ENCODE results near the gene REL. TPM values are rescaled to one million over a fixed set of nuclear protein-coding genes. Genes with fewer than 3 reads are reported as not detected.

REL gene
- total and polyA plus RNA-seq, 5 donors from 2014 or later = 14.6 to 146 (median 15.7) TPM

DNA sequence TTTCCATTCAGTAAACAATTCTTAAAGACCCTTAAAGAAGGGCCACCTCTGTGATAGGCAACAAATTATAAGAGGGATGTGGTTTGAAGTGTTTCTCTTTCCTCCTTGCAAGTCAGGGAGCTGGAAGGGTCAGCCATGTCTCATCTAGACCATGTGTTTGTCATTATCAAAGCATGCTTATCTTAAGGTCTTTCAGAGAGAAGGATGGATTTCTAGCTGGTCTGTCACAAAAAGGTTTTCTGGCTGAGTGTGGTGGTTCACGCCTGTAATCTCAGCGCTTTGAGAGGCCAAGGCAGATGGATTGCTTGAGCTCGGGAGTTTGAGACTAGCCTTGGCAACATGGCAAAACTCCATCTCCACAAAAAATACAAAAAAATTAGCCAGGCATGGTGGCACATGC is 77.0 kb downstream of the REL start:
- Mint-ChIP-seq H3K9me3 (no peaks in the 10 kb centered on the region), H3K27me3 (no peaks in the 10 kb centered on the region), H3K4me1 (peaks cover 4 to 11% (median 7%) of the 10 kb centered on the region in 4 donors), H3K4me3 (no peak overlapping the region), H3K27ac (no peak overlapping the region), H3K36me3 (peaks cover 16% of the 10 kb centered on the region)
- H3K36me3 ChIP-seq (ENCODE audit: control insufficient read depth, insufficient read depth, low read length) = peaks cover 5% of the 10 kb centered on the region
- no peak for DNase-seq
- H3K4me1 ChIP-seq (ENCODE audit: control insufficient read depth, insufficient read depth, low read length, poor library complexity, severe bottlenecking) = no peaks in the 10 kb centered on the region
- no peaks in the 10 kb centered on the region for H3K9me3 ChIP-seq (ENCODE audit: control insufficient read depth in 2 of 2, low read length in 2 of 2)
- H3K27ac ChIP-seq (ENCODE audit: insufficient read depth, low read length, poor library complexity, severe bottlenecking) = no peak overlapping the region
- no peak for ATAC-seq (ENCODE audit: low read depth in 2 of 2)
- no peaks in the 10 kb centered on the region for H3K27me3 ChIP-seq (ENCODE audit: control insufficient read depth, insufficient read depth, low read length)
- H3K4me3 ChIP-seq (ENCODE audit: low read depth, low read length) = no peak overlapping the region

DNA sequence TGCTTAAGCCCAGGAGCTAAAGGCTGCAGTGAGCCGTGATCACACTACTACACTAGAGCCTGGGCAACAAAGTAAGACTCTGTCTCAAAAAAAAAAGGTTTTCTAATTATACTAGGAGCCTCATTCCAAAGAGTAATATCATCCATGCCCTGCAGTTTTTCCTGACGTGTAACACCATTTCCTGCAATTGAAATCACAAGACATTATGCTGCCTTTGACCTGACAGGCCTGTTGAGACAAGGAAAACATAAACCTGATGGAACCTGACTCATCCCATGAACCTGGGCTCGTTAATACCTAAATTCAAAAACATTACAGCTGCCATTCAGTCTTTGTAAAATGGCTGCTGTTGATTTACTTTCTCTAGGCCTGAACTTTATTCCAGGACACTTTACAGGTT is 77.4 kb downstream of the REL start:
- DNase-seq (no peak), ATAC-seq (ENCODE audit: low read depth in 2 of 2) (no peak)
- H3K36me3 Mint-ChIP-seq = peaks cover 11% of the 10 kb centered on the region
- peaks cover 1% of the 10 kb centered on the region for H3K4me1 ChIP-seq (ENCODE audit: control insufficient read depth, insufficient read depth, low read length, poor library complexity, severe bottlenecking)
- peaks cover 4 to 14% (median 10%) of the 10 kb centered on the region in 4 donors for H3K4me1 Mint-ChIP-seq
- no peaks in the 10 kb centered on the region for H3K9me3 ChIP-seq (ENCODE audit: control insufficient read depth in 2 of 2, low read length in 2 of 2)
- H3K27me3 Mint-ChIP-seq = no peaks in the 10 kb centered on the region
- peaks cover 4% of the 10 kb centered on the region for H3K36me3 ChIP-seq (ENCODE audit: control insufficient read depth, insufficient read depth, low read length)
- no peaks in the 10 kb centered on the region for H3K27me3 ChIP-seq (ENCODE audit: control insufficient read depth, insufficient read depth, low read length)
- H3K27ac Mint-ChIP-seq = no peak overlapping the region
- no peak overlapping the region for H3K4me3 Mint-ChIP-seq
- H3K9me3 Mint-ChIP-seq = no peaks in the 10 kb centered on the region
- no peak overlapping the region for H3K27ac ChIP-seq (ENCODE audit: insufficient read depth, low read length, poor library complexity, severe bottlenecking)
- H3K4me3 ChIP-seq (ENCODE audit: low read depth, low read length) = no peak overlapping the region

DNA sequence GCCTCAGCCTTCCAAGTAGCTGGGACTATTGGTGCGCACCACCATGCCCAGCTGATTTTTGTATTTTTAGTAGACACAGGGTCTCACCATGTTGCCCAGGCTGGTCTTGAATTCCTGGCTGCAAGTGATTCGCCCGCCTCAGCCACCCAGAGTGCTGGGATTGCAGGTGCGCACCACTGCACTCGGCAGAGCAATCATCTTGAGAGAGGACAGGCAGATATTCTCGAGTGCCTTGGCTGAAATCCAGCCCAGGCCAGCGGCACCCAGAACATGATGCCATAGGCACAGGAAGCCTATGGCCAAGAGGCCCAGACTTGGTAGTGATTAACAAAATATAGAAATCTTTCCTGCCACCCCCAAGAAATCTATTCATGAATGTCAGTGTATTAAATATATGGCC is 78.1 kb downstream of the REL start:
- DNase-seq (no peak), ATAC-seq (ENCODE audit: low read depth in 2 of 2) (no peak)
- no peaks in the 10 kb centered on the region for H3K27me3 Mint-ChIP-seq

DNA sequence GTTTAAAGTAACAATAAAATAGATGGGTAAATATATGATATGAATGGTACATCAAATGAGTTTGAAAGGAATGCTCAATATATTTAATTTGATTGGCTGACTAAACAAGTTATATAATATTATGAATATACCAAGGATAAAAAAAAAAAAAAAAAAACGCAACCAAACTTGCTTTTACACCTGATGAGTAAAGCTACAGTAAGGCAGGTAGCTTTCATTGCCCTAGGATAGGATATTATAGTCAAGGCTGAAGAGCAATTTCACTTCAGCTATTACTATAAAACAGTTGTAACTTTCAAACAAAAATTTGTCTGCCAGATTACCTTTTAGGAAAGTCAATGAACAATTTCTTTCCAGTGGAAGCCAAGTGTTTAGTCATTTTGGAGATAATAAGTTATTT is 79.3 kb downstream of the REL start:
- Mint-ChIP-seq H3K4me1 (peaks cover 21 to 29% (median 27%) of the 10 kb centered on the region in 4 donors), H3K27ac (no peak overlapping the region), H3K4me3 (no peak overlapping the region), H3K9me3 (no peaks in the 10 kb centered on the region), H3K36me3 (peaks cover 6% of the 10 kb centered on the region), H3K27me3 (no peaks in the 10 kb centered on the region)
- Histone ChIP-seq H3K9me3 (ENCODE audit: control insufficient read depth in 2 of 2, low read length in 2 of 2) (no peaks in the 10 kb centered on the region), H3K27me3 (ENCODE audit: control insufficient read depth, insufficient read depth, low read length) (no peaks in the 10 kb centered on the region), H3K4me3 (ENCODE audit: low read depth, low read length) (no peak overlapping the region), H3K27ac (ENCODE audit: insufficient read depth, low read length, poor library complexity, severe bottlenecking) (no peak overlapping the region), H3K36me3 (ENCODE audit: control insufficient read depth, insufficient read depth, low read length) (no peaks in the 10 kb centered on the region), H3K4me1 (ENCODE audit: control insufficient read depth, insufficient read depth, low read length, poor library complexity, severe bottlenecking) (peaks cover 20% of the 10 kb centered on the region)
- no peak for DNase-seq
- no peak for ATAC-seq (ENCODE audit: low read depth in 2 of 2)

More for the DNA sequence above, 78.1 kb downstream of the REL start:
- no peaks in the 10 kb centered on the region for H3K27me3 ChIP-seq (ENCODE audit: control insufficient read depth, insufficient read depth, low read length)
- Mint-ChIP-seq H3K36me3 (peaks cover 6% of the 10 kb centered on the region), H3K27ac (no peak overlapping the region), H3K4me1 (peaks cover 9 to 20% (median 17%) of the 10 kb centered on the region in 4 donors), H3K9me3 (no peaks in the 10 kb centered on the region), H3K4me3 (no peak overlapping the region)
- no peak overlapping the region for H3K4me3 ChIP-seq (ENCODE audit: low read depth, low read length)
- no peaks in the 10 kb centered on the region for H3K9me3 ChIP-seq (ENCODE audit: control insufficient read depth in 2 of 2, low read length in 2 of 2)
- no peaks in the 10 kb centered on the region for H3K36me3 ChIP-seq (ENCODE audit: control insufficient read depth, insufficient read depth, low read length)
- H3K27ac ChIP-seq (ENCODE audit: insufficient read depth, low read length, poor library complexity, severe bottlenecking) = no peak overlapping the region
- peaks cover 8% of the 10 kb centered on the region for H3K4me1 ChIP-seq (ENCODE audit: control insufficient read depth, insufficient read depth, low read length, poor library complexity, severe bottlenecking)

DNA sequence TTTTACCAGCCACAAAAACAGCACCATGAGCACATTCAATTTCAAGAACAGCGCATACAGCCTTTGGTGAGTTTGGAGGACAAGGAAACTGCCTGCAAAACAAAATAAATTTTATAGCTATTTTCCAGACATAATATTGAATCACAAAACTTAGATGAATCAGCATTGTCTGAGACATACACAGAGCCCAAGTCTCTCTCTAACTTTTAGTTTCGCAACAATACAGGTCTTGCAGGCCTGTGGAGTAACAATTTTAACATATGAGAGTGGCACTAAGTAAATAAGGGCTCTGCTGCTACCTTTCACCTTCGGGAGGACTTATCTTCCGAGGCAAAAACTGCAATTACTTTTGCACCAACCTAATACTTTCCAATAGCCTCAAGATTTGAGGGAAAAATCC is 80.1 kb downstream of the REL start:
- H3K27me3 Mint-ChIP-seq = no peaks in the 10 kb centered on the region

DNA sequence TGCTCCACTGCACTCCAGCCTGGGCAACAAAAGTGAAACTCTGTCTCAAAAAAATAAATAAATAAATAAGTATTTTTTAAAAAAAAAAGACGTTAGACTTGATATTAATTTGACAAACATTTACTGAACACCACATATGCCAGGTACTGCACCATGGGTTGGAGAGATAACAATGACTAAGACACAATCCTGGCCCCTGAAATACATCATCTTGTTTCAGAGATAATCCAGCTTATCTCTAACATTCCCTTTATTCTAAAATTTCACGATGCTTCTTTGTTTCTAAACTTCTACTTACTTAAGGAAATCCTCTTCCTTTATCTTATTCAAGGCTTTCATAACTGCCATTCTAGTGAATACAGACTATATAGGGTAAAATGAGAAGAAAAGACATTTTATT is 81.2 kb downstream of the REL start:
- no peaks in the 10 kb centered on the region for H3K27me3 ChIP-seq (ENCODE audit: control insufficient read depth, insufficient read depth, low read length)
- Mint-ChIP-seq H3K4me3 (no peak overlapping the region), H3K36me3 (peaks cover 2% of the 10 kb centered on the region), H3K27ac (no peak overlapping the region), H3K4me1 (peaks cover 28 to 45% (median 37%) of the 10 kb centered on the region in 4 donors), H3K9me3 (no peaks in the 10 kb centered on the region), H3K27me3 (no peaks in the 10 kb centered on the region)
- no peaks in the 10 kb centered on the region for H3K36me3 ChIP-seq (ENCODE audit: control insufficient read depth, insufficient read depth, low read length)
- ATAC-seq (ENCODE audit: low read depth in 2 of 2) (no peak), DNase-seq (no peak)
- H3K4me3 ChIP-seq (ENCODE audit: low read depth, low read length) = no peak overlapping the region
- H3K27ac ChIP-seq (ENCODE audit: insufficient read depth, low read length, poor library complexity, severe bottlenecking) = no peak overlapping the region
- peaks cover 35% of the 10 kb centered on the region for H3K4me1 ChIP-seq (ENCODE audit: control insufficient read depth, insufficient read depth, low read length, poor library complexity, severe bottlenecking)
- no peaks in the 10 kb centered on the region for H3K9me3 ChIP-seq (ENCODE audit: control insufficient read depth in 2 of 2, low read length in 2 of 2)

More for the DNA sequence above, 80.1 kb downstream of the REL start:
- Histone ChIP-seq H3K27ac (ENCODE audit: insufficient read depth, low read length, poor library complexity, severe bottlenecking) (no peak overlapping the region), H3K4me3 (ENCODE audit: low read depth, low read length) (no peak overlapping the region), H3K4me1 (ENCODE audit: control insufficient read depth, insufficient read depth, low read length, poor library complexity, severe bottlenecking) (peaks cover 28% of the 10 kb centered on the region), H3K36me3 (ENCODE audit: control insufficient read depth, insufficient read depth, low read length) (no peaks in the 10 kb centered on the region), H3K27me3 (ENCODE audit: control insufficient read depth, insufficient read depth, low read length) (no peaks in the 10 kb centered on the region), H3K9me3 (ENCODE audit: control insufficient read depth in 2 of 2, low read length in 2 of 2) (no peaks in the 10 kb centered on the region)
- Mint-ChIP-seq H3K4me1 (peaks cover 26 to 35% (median 31%) of the 10 kb centered on the region in 4 donors), H3K9me3 (no peaks in the 10 kb centered on the region), H3K4me3 (no peak overlapping the region), H3K36me3 (peaks cover 6% of the 10 kb centered on the region), H3K27ac (no peak overlapping the region)
- DNase-seq (no peak), ATAC-seq (ENCODE audit: low read depth in 2 of 2) (no peak)

DNA sequence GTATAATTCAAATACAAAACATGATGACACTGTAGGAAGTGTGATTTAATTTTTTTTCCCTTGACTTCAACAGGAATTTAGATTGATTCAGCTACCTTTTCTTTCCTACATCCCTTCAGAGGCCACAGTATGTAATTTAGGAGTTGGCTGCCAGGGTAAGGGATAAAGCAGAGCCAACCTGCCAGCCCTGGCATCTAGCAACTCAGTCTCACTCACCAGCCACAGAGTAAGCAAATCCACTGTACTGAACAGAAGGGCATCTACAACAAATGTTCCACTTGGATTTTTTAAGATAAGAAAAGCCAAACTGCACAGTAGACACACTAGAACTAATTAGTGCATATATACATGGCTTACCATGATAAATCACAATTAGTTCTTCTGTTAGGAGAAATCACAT is 81.8 kb downstream of the REL start:
- ATAC-seq (ENCODE audit: low read depth in 2 of 2) (no peak), DNase-seq (no peak)
- H3K4me1 ChIP-seq (ENCODE audit: control insufficient read depth, insufficient read depth, low read length, poor library complexity, severe bottlenecking) = peaks cover 35% of the 10 kb centered on the region
- H3K4me3 ChIP-seq (ENCODE audit: low read depth, low read length) = no peak overlapping the region
- Mint-ChIP-seq H3K27ac (peak overlapping the region in 2 of 3 donors; percentile 20 to 47), H3K4me3 (no peak overlapping the region), H3K9me3 (no peaks in the 10 kb centered on the region), H3K4me1 (peaks cover 27 to 52% (median 39%) of the 10 kb centered on the region in 4 donors), H3K36me3 (peaks cover 2% of the 10 kb centered on the region), H3K27me3 (no peaks in the 10 kb centered on the region)
- H3K9me3 ChIP-seq (ENCODE audit: control insufficient read depth in 2 of 2, low read length in 2 of 2) = no peaks in the 10 kb centered on the region
- H3K36me3 ChIP-seq (ENCODE audit: control insufficient read depth, insufficient read depth, low read length) = no peaks in the 10 kb centered on the region
- H3K27ac ChIP-seq (ENCODE audit: insufficient read depth, low read length, poor library complexity, severe bottlenecking) = no peak overlapping the region
- no peaks in the 10 kb centered on the region for H3K27me3 ChIP-seq (ENCODE audit: control insufficient read depth, insufficient read depth, low read length)

DNA sequence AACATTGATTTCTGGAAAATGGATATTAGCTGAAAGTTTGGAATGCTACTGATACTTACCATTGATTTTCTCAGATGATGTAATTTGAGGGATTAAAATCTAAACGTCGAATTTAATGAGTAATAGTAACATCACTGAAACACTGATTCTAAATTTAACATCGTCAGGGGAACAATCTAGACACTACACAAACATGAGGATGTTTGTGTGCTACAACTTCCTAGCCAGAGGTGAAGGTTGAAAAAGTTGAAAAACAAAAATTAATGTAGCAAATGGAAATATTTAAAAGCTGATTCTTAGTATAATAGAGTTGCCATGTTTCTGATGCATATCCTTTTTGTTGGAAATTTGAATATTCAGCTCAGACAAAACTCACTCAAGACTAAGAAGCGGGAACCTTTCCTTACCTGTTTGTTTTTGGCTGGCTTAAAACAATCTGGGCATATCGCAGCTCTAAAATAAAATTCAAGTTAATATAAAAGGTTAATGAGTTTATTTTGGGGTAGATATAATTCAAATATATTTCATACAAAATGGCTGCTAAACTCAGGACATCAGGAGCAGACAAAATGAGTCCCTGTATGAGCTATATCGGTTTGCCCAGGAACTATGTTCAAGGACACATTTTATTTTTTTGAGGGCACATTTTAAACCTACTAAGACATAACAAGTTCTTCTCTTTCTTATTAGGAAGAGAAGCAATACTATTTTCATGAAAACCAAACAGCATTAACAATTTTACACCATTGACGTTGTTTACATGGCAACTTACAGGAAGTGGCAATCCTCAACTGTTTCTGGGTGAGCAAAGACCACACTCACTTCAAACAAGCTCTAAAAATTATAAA is 83.5 kb downstream of the REL start:
- peak in 2 of 3 donors; percentile 59 to 79 for DNase-seq
- peaks cover 35% of the 10 kb centered on the region for H3K4me1 ChIP-seq (ENCODE audit: control insufficient read depth, insufficient read depth, low read length, poor library complexity, severe bottlenecking)
- Mint-ChIP-seq H3K4me1 (peaks cover 27 to 56% (median 39%) of the 10 kb centered on the region in 4 donors), H3K4me3 (peak overlapping the region; percentile 38 to 65 (median 61)), H3K27me3 (no peaks in the 10 kb centered on the region), H3K27ac (peak overlapping the region; percentile 75 to 93 (median 84)), H3K36me3 (peaks cover 2% of the 10 kb centered on the region), H3K9me3 (no peaks in the 10 kb centered on the region)
- H3K9me3 ChIP-seq (ENCODE audit: control insufficient read depth in 2 of 2, low read length in 2 of 2) = no peaks in the 10 kb centered on the region
- no peaks in the 10 kb centered on the region for H3K36me3 ChIP-seq (ENCODE audit: control insufficient read depth, insufficient read depth, low read length)
- peak; percentile 63 to 75 for ATAC-seq (ENCODE audit: low read depth in 2 of 2)
- H3K27ac ChIP-seq (ENCODE audit: insufficient read depth, low read length, poor library complexity, severe bottlenecking) = peak overlapping the region; percentile 58
- H3K27me3 ChIP-seq (ENCODE audit: control insufficient read depth, insufficient read depth, low read length) = no peaks in the 10 kb centered on the region
- H3K4me3 ChIP-seq (ENCODE audit: low read depth, low read length) = peak overlapping the region; percentile 67

Measured in CD4-positive, CD25-positive, alpha-beta regulatory T cell (primary cell).